ENCODE data around the gene PRLR. TPM values are rescaled to one million over a fixed set of nuclear protein-coding genes. Genes with fewer than 3 reads are reported as not detected.
A peak's percentile ranks its signal among the peaks of the same experiment; 100 is the strongest.

The PRLR gene
- total RNA-seq, 1 donor from 2014 or later, result 3.2 TPM

DNA sequence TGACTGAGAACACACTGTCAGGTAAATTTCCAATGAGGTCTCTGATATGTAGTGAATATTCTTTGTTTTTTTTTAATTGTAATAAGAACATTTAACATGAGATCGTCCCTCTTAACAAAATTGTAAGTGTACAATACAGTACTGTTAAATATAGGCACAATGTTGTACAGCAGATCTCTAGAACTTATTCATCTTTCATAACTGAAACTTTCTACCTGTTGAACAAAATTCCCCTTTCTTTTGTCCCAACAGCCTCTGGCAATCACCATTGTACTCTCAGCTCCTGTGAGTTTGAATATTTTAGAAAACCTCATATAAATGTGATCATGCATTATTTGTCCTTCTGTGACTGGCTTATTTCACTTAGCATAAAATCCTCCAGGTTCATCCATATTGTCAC lies 10.6 kb upstream of the PRLR start:
- Histone ChIP-seq H3K36me3 (no peaks in the 10 kb centered on the region), H3K27me3 (ENCODE audit: low read depth) (no peaks in the 10 kb centered on the region), H3K4me1 (no peaks in the 10 kb centered on the region), H3K27ac (no peak overlapping the region), H3K4me3 (no peak overlapping the region), H3K9me3 (no peaks in the 10 kb centered on the region)
- TF ChIP-seq, protein P1, sequence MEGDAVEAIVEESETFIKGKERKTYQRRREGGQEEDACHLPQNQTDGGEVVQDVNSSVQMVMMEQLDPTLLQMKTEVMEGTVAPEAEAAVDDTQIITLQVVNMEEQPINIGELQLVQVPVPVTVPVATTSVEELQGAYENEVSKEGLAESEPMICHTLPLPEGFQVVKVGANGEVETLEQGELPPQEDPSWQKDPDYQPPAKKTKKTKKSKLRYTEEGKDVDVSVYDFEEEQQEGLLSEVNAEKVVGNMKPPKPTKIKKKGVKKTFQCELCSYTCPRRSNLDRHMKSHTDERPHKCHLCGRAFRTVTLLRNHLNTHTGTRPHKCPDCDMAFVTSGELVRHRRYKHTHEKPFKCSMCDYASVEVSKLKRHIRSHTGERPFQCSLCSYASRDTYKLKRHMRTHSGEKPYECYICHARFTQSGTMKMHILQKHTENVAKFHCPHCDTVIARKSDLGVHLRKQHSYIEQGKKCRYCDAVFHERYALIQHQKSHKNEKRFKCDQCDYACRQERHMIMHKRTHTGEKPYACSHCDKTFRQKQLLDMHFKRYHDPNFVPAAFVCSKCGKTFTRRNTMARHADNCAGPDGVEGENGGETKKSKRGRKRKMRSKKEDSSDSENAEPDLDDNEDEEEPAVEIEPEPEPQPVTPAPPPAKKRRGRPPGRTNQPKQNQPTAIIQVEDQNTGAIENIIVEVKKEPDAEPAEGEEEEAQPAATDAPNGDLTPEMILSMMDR (IDR thresholded peaks at IDR 0.05), result no peak
- intact Hi-C loops (cut with DNase I), result no loop called here
- ATAC-seq, result no peak
- no peak for DNase-seq

- no peaks in the 10 kb centered on the region for H3K27me3 ChIP-seq (ENCODE audit: low read depth)
- intact Hi-C loops (cut with DNase I), result no loop called here
- DNase-seq, result no peak
These were observed 9.8 kb upstream of the PRLR start for GRCh38 chr5:35239911-35240610.

GRCh38 chr5:35239476-35239875 lies 9.2 kb upstream of the PRLR start:
- Histone ChIP-seq H3K27me3 (ENCODE audit: low read depth) (no peaks in the 10 kb centered on the region), H3K4me1 (no peaks in the 10 kb centered on the region), H3K27ac (no peak overlapping the region), H3K9me3 (no peaks in the 10 kb centered on the region), H3K36me3 (no peaks in the 10 kb centered on the region), H3K4me3 (no peak overlapping the region)
- intact Hi-C loops (cut with DNase I), result no loop called here
- ATAC-seq (no peak), DNase-seq (no peak)
- TF ChIP-seq, protein P1 (IDR thresholded peaks at IDR 0.05), result no peak

More at GRCh38 chr5:35239911-35240610, 9.8 kb upstream of the PRLR start:
- no peaks in the 10 kb centered on the region for H3K9me3 ChIP-seq
- TF ChIP-seq, protein P1 (IDR thresholded peaks at IDR 0.05), result no peak
- ATAC-seq, result no peak
- H3K4me3 ChIP-seq, result no peak overlapping the region
- no peaks in the 10 kb centered on the region for H3K4me1 ChIP-seq
- no peak overlapping the region for H3K27ac ChIP-seq
- H3K36me3 ChIP-seq, result no peaks in the 10 kb centered on the region

GRCh38 chr5:35237580-35238376 lies 7.5 kb upstream of the PRLR start:
- Histone ChIP-seq H3K36me3 (no peaks in the 10 kb centered on the region), H3K27ac (no peak overlapping the region), H3K4me3 (no peak overlapping the region), H3K27me3 (ENCODE audit: low read depth) (no peaks in the 10 kb centered on the region), H3K9me3 (no peaks in the 10 kb centered on the region), H3K4me1 (no peaks in the 10 kb centered on the region)
- TF ChIP-seq, protein P1 (IDR thresholded peaks at IDR 0.05), result no peak
- intact Hi-C loops (cut with DNase I), result no loop called here
- peak in 1 of 2 donors; percentile 45 for ATAC-seq
- DNase-seq, result no peak

- Histone ChIP-seq H3K36me3 (no peaks in the 10 kb centered on the region), H3K27me3 (ENCODE audit: low read depth) (no peaks in the 10 kb centered on the region), H3K27ac (no peak overlapping the region), H3K4me1 (no peaks in the 10 kb centered on the region), H3K9me3 (no peaks in the 10 kb centered on the region), H3K4me3 (no peak overlapping the region)
- TF ChIP-seq, protein P1 (IDR thresholded peaks at IDR 0.05), result no peak
- ATAC-seq (no peak), DNase-seq (no peak)
- intact Hi-C loops (cut with DNase I), result no loop called here
These were observed 6.5 kb upstream of the PRLR start for GRCh38 chr5:35236770-35237169.

Measured in lower lobe of right lung (tissue), 2 donors.